Mucosa of gallbladder (tissue), 1 donor: Measurements from ENCODE around the gene TRAF7. TPM values are rescaled to one million over a fixed set of nuclear protein-coding genes. Genes with fewer than 3 reads are reported as not detected.

Experiments
- DNase-seq: peaks from one replicate; pipeline ENCODE4 v3.0.0-alpha.2; 2020; ENCODE audit warnings: low spot score
- total RNA-seq: library from RNA; stranded (reverse); gene quantifications from one replicate; pipeline ENCODE4 v1.2.1, GENCODE V29; 2021
- donor health status: DM: no; HTN: no; CAD: no.

TRAF7 gene
- total RNA-seq, 1 donor from 2014 or later, result 100 TPM

DNA sequence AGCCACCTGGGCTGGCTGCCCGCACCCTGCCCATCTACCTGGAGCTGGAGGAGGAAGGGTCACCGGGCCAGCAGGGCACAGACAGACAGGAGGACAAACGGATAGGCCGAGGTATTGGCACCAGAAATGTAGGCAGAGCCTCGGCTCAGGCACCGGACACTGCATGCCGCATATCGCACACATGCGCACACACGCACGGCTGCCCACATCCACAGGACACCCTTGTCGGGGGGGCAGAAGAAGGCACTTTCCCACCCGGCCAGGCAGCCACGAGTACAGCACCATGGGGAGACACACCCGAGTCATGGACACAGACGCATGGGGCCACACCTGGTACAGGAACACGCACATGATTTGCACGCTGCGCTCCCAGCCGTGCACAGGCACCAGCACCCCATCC lies 26.4 kb downstream of the TRAF7 start:
- DNase-seq, result no peak

DNA sequence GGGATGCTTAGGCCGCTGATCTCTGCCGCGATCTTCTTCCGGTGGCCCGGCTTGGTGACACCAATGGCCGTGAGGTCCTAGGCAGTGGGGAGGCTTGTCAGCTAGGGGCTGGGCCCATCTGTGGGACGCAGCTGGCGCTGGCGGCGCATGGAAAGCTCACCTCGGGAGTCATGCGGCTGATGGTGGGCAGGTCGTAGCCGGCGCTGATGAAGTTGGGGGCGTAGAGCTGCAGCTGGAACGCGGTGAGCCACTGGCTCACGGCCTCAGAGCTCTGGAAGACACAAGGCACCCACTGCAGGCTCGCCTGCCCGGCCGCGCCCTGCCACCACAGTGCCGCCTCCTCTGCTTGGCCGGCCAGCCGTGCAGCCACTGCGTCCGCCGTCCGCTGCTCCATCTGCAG lies 28.1 kb downstream of the TRAF7 start:
- DNase-seq, result no peak

DNA sequence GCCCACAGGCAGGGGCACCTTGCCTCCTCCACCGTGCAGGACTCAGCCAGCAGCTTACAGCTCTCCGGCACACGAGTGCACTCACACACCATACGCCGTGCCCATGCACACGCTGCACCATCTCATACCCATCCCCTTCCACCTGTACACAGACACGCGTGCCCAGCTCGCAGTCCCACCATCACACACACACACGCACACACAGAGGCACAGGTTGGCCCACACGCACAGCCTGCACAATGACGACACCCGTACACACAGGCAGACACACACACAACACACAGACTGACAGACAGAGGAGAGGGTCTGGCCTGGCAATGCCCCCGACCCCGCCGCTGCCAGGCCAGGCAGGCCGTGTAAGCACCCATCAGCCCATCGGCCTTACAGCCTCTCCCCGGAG lies 28.8 kb downstream of the TRAF7 start:
- DNase-seq, result no peak

DNA sequence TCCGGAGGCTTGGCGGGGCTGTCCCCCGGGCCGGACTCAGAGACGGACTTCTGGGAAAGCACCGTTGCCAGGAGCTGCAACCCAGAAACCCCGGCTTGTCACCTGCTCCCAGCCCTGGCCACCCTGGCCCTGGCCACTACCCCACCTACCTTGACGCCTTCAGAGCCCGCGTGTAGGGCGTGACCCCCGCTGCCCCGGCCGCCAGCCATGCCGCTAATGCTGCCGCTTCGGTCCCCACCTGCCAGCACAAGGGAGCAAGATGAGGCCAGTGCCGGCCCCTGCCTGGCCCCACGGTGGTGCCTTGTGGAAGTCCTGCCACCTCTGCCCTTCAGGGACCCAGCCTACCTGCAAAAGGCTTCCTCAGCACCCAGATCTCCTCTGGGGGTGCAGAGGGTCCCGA lies 29.4 kb downstream of the TRAF7 start:
- no peak for DNase-seq

DNA sequence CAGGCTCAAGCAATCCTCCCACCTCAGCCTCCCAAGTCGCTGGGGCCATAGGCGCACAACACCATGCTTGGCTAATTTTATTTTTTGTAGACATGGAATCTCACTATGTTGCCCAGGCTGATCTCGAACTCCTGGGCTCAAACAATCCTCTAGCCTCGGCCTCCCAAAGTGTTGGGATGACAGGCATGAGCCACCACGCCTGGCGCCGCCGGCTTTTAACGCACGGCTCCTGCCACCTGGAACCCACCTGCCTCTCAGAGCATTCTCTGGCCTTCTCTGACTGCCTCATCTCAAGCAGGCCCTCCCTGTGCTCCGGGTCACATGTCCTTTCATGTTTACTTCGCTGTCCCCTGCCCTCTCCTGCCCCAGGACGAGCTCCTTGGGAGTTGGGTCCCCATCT lies 30.5 kb downstream of the TRAF7 start:
- no peak for DNase-seq

DNA sequence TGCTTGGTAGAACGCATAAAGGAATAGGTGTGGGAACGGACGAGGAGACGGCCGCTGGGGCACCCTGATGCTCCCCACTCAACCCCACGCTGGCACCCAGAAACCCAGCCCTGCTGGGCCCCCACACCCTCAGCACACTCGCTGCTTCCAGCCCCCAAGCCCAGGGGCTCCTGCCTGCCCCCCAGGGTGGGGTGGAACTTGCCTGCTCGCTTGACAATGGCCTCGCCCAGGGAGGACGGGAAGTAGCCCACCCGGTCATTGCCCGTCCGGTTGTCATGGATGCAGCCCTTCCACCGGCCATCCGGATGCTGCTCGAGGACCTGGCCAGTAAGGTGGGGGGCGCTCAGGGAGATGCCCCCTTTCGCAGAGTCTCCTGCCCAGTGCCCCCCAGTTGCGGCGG lies 30.9 kb downstream of the TRAF7 start:
- DNase-seq, result no peak

DNA sequence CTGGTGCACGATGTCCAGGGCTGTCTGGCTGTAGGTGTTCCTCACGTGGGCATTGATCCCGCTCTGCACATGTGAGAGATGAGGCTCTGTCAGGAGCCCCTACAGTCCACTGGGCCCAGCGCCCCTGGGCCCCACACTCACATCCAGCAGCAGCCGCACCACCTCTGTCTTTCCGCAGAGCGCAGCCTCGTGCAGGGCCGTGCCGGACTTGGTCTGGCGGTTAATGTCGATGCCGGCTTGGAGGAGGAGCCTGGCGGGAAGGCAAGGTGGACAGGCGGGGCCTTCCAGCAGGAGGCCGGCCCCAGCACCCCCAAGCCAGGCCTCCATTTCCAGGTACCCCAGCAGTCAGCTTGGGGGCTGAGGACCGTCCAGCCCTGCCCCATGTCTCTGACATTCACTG lies 31.6 kb downstream of the TRAF7 start:
- no peak for DNase-seq

DNA sequence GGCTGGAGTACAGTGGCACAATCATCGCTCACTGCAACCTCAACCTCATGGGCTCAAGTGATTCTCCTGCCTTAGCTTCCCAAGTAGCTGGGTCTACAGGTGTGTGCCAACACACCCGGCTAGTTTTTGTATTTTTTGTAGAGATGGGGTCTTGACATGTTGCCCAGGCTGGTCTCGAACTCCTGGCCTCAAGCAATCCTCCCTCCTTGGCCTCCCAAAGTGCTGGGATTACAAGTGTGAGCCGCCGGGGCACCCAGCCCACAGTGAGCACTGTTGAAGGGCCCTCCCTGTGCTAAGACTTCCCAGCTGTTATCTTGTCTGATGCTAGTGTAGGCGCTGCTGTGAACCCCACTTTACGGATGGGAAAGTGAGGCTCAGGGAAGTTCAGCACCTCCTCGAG lies 32.8 kb downstream of the TRAF7 start:
- no peak for DNase-seq

DNA sequence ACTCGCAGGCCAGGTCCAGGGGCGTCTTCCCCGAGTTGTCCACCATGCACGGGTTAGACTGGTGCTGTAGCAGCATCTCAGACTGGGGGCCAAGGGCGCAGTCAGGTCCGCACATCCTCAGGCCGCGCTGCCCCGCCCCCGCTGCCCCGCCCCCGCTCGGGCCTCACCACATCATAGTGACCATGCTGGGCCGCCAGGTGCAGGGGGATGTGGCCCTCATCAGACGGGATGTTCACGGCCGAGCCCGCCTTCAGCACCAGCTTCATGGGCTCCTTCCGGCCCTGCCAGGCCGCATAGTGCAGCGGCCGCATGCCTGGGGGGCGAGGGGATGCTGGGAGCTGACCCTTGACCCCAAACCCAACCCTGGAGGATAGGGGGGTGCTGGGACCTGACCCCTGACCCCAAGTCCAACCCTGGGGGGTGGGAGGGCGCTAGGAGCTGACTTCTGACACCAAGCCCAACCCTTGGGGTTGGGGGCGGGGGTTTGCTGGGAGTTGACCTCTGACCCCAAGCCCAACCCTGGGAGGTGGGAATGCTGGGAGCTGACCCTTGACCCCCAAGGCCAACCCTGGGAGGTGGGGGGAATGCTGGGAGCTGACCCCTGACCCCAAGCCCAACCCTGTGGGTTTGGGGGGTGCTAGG lies 33.8 kb downstream of the TRAF7 start:
- DNase-seq, result no peak

DNA sequence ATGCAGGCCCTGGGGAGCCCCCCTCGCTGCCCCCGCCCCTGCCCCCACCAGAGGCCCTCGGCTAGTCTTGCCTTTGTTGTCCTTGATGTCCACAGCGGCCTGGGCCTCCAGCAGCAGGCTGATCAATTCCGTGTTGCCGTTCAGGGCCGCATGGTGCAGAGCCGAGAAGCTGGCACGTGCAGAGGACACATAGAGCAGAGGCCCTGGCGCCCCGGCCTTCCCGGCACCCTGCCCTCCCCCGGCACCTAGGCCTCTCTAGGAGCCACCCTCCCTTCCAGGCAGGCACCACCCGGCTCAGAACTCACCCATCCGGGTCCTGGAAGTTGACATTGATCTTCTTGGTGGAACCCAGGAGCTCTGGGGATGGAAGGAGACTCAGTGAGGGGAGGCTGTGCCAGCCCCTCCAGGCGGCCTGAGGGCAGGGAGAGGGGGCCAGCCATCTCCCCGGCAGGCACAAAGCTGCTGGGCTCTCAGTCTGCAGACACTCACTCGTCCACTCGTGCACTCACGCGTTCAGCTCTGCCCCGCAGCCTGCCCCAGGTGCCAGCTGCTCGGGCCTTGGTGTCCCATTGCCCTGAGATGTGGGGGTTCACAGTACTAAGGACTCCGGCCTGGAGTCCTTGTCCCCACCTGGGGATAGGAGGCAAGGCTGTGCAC lies 34.5 kb downstream of the TRAF7 start:
- DNase-seq, result no peak

DNA sequence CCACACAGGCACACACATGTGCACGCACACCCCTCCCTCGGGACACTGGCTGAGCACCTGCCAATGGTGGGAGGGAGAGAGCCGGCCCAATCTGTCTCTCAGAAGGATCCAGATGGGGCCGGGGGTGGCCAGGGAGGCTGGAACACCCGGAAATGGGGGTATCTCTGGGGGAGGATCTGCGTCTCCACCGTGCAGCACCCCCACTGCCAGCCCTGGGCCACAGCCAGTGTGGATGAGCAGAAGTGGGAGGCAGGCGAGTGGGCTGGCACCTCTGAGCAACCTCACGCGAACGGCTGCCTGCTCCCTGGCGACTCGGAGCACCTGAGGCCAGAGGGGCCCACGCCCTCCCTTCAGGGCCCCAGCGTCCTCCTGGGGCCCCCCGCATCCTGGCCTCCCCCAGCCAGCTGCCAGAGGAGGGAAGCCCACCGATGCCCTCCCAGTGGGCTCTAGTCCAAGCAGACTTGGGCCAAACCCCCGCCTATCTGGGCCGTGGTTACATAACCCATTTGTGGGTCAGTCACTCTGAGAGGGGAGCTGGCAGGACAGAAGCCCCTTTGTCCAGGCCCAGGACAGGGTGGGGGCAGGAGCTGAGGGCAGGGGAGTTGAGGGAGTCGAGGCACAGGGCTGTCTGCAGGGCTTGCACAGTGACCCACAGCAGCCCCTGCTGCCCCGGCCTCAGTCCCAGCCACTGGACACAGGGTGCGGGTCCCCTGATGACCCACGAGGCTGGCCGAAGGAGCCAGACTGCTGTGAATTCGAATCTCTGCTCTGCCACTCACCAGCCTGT lies 35.3 kb downstream of the TRAF7 start:
- DNase-seq, result no peak

DNA sequence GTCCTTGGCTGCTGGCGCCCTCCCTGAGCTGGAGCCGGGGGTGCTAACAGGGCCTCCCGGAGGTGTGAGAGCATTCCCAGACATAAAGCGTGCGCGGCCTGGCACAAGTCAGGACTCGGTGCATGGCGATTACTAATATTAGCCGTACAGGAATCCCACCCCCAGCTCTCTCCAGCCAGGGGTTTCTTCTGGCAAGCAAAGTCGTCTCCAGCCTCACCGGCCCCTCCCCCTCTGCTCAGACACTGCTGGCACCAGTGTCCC lies 35.8 kb downstream of the TRAF7 start:
- DNase-seq, result no peak

DNA sequence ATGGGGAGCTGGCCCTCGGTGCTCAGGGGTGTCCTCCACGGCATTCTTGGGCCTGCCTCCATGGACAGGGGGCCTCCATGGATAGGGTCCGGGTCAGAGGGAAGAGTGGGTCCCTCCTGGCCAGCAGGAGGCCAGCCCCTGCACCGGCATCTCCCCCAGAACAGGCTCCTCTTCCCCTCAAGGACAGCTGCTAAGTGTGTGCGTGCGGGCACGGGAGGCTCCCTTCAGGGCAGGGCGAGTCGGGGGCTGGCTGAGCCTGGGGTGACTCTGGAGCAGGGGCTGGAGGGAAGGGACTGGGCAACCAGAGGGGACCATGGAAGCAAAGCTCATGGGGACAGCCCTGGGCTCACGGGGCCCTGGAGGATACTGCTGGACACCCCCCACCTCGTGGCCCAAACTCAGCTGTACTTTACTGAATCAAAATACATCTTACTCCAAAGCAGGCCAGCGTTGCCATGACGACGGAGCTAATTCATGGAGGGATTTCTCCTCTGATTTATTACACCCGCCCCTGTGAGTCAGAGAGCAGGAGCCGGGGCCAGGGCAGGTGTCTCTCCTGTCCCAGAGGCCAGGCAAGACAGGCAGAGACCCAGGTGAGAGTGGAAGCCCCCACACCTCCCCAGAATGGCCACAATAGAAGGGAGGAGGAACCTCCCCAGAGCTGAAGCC lies 38.7 kb downstream of the TRAF7 start:
- DNase-seq, result no peak

DNA sequence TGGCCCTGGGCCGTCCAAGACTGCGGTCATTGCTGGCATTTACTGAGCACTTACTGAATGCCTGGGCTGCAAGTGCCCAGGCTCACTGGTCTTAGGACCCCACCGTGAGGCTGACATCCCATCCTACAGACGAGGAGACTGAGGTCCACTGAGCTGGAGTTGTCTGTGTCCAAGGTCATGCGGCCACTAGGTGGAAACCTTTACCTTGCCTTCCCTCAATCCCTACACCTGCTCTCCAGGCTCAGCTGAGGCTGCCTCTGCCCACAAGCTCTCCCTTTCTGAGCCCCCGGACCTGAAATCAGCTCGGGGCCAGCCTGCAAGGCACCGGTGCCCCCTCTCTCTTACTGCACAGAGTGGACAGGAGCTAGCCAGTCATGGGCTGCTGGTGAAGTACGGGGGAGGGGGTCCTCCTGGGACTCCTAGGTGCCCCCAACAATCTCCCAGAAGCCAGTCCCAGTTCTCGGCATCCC lies 39.3 kb downstream of the TRAF7 start:
- DNase-seq, result peak; percentile 51

DNA sequence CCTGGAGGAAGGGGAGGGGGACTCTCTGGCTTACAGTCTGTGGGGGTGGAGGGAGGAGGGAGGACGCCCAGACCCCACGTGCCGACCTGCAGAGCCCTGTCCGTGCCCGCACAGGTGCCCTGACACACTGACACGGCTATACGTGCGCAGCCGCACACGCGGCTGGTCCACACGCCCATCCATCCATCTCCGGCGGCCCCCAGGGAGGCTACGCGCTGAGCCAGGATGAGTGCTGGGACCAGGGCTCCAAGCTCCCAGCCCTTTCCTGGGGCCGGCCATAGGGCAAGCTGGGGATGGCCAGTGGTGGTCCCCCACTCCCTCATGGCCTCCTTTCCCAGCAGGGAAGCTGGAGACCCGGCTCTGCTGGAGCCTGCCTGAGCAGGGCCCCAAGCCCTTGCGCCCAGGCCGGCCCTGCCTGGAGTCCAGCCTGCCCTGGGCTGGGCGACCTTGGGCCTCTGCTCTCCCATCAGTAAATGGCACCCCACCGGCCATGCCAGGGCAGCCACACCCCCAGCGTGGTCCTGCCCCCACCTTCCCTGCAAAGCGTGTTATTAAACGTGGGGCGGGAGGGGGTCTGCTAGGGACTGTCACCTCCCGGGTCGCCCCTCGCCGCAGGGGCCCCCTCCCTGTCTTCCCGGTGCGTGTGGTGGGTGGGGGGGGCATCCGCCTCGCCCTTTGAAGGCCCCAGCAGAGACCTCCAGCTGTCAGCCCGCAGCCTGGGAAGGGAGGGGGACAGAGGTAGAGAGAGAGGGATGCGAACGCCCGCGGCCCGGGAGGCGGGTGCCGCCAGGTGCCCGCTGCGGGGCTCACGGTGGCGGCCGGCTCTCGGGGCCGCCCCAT lies 40.0 kb downstream of the TRAF7 start:
- no peak for DNase-seq

DNA sequence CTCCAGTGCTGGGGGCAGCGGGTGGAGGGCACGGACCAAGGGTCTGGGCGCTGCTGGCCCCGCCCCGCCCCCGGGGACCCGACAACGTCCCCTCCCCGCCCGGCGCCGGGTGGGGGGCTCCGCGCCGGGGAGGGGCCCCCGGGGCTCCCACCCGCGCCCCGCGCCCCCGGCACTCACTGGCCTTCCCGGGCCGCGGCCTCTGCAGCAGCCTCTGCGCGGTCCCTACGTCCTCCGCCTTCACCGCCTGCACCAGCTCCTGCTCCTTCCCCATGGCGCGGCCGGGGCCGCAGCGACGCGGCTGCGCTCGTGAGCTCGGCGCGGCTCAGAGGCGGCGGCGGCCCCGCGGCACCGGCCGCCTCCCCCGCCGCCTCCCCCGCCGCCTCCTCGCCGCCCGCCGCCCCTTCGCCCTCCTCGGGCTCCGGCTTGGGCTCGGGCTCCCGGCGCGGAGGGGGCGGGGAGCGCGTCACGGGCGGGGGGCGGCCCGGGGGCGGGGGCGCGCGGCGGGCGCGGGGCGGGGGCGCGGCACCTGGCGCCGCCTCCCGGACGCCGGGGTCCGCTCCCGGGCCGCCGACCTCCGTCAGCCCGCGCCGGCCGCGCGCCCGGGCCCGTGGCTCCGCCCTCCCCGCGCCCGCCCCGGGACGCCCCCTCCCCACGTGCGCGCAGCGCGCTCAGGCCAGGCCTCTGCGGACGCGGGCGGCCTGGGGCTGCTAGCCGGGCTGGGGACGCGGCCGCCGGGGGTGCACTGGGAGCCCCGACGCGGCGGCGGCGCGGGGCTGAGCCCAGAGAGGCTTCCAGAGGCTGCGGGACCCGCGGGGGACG lies 40.8 kb downstream of the TRAF7 start, which contains the start of gene CASKIN1:
CASKIN1 (minus strand) TSS at position 444 of the 819 bp plus-strand sequence; CDS start at position 271, 173 bp downstream.
- no peak for DNase-seq

DNA sequence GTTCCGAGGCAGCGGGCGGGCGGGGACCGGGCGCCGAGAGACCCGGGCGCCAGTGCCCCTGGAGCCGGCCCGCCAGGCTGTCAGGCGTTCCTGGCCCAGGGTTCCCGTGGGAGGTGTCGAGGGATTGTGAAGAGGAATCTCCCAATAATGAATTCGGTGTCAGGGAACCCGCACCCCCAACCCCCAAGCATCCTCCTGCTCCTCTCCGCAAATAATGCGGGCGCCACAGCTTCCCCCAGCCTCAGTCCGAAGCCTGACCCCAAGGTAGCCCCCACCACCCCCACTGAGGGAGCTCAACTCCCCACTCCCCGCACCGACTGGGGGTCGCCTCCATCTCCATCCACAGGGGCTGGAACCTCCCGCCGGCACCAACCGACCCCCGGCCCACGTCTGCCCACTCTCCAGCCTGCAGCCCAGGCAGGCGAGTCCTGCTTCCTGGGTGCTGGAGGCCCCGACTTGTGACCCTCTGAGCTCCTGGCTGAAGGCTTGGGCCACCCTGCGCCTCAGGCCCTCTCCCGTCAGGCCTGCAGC lies 41.5 kb downstream of the TRAF7 start:
- DNase-seq, result no peak

DNA sequence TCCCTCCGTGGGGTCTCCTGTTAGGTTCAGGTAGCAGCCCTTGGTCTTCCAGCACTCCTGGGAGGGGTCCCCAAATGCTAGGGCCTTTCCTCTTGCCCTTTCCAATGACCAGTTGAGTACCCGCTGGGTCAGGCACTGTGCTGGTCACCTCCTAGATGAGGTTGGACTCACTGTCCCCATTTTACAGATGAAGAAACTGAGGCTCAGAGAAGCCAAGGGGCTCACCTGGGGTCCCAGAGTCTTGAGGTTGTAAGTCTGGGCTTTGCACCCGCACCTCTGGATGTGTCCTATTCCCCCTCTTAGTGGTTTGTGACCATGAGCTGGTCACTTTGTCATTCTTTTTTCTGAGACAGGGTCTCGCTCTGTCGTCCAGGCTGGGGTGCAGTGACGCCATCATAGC lies 42.2 kb downstream of the TRAF7 start:
- no peak for DNase-seq

DNA sequence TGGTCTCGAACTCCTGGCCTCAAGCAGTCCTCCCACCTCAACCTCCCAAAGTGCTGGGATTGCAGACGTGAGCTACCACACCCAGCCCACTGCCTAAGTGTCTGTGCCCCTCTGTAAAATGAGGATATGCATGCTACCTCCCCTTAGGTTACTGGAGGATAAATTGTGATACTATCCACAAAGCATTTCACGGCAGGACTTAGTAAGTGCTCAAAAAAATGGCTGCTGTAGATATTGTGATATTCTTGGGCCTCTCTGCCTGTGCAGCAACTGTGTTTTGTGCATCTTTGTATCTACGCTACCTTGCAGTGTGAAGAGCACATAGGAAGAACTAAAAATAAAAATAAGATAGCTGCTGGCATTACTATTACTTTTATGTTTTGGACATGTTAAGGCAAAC lies 42.7 kb downstream of the TRAF7 start:
- no peak for DNase-seq

DNA sequence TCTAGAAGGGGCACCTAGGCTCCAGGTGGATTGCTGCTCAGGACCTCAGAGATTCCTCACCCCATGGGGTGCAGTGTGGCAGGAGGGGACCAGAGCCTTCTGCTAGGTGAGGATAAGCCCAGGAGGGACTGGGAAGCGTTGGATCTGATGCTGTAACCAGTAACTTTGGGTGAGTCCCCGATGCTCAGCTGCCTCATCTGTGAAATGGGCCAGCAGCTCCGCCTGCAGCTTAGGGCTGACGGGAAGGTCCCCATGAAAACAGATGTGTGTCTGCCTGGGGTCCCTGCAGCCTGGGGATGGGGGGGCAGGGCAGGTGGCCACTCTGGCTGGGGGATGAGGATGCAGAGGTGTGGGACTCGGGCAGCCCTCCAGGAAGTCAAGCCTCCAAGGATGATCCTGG lies 43.5 kb downstream of the TRAF7 start:
- DNase-seq, result no peak
